CD4-positive, alpha-beta memory T cell (primary cell): ENCODE results near the gene RIT1. TPM values are rescaled to one million over a fixed set of nuclear protein-coding genes. Genes with fewer than 3 reads are reported as not detected.

Experiments
- CTCF ChIA-PET: fragments of 350-600 bp; sonication (Branson Sonifier 250); formaldehyde crosslinking; loops from one replicate; lab custom pipeline; 2021; ENCODE audit warnings: inconsistent platforms; ENCODE audit not compliant: partially characterized antibody; lab: Charles Lee
- POLR2A ChIA-PET: fragments of 350-600 bp; sonication (Branson Sonifier 250); formaldehyde crosslinking; loops from one replicate; lab custom pipeline; 2021; ENCODE audit not compliant: partially characterized antibody; lab: Charles Lee
- DNase-seq, 5 donors: peaks; one replicate each; pipeline versions ENCODE4 v3.0.0 to v3.0.0-alpha.2; 2020 to 2022; ENCODE audit warnings: mixed read lengths in 1 of 5
- H3K27ac ChIP-seq: one replicate; pipeline ENCODE4 v1.7.0; 2013; ENCODE audit warnings: low read depth, low read length
- H3K27me3 ChIP-seq: 2 replicates; pipeline ENCODE4 v1.7.0; 2013; ENCODE audit warnings: mild to moderate bottlenecking, low read length, moderate library complexity; ENCODE audit not compliant: insufficient read depth
- H3K36me3 ChIP-seq: 2 replicates; pipeline ENCODE4 v1.7.0; 2013; ENCODE audit warnings: mild to moderate bottlenecking, low read length, moderate library complexity; ENCODE audit not compliant: insufficient read depth
- H3K4me1 ChIP-seq: 2 replicates; pipeline ENCODE4 v1.7.0; 2013; ENCODE audit warnings: mild to moderate bottlenecking, low read length, moderate library complexity; ENCODE audit not compliant: insufficient read depth
- H3K4me3 ChIP-seq, 2 donors: one replicate each; pipeline ENCODE4 v1.7.0; 2013; ENCODE audit warnings: low read length in 2 of 2, mild to moderate bottlenecking in 1 of 2
- H3K9me3 ChIP-seq, 2 donors: one replicate each; pipeline ENCODE4 v1.7.0; 2013; ENCODE audit warnings: low read length in 2 of 2, control low read depth in 1 of 2; ENCODE audit not compliant: control insufficient read depth in 1 of 2
- H3K27ac Mint-ChIP-seq, 7 donors: one replicate each; pipeline ENCODE4 v1.8.0; 2020 to 2021; ENCODE audit warnings: mixed read lengths in 7 of 7, mild to moderate bottlenecking in 6 of 7, inconsistent platforms in 3 of 7, moderate library complexity in 3 of 7
- H3K27me3 Mint-ChIP-seq, 2 donors: one replicate each; pipeline ENCODE4 v1.8.0; 2020 to 2021; ENCODE audit warnings: mixed read lengths in 2 of 2
- H3K36me3 Mint-ChIP-seq, 2 donors: one replicate each; pipeline ENCODE4 v1.8.0; 2020 to 2021; ENCODE audit warnings: mixed read lengths in 2 of 2, inconsistent platforms in 1 of 2, mild to moderate bottlenecking in 1 of 2
- H3K4me1 Mint-ChIP-seq, 4 donors: one replicate each; pipeline ENCODE4 v1.8.0; 2020 to 2021; ENCODE audit warnings: mixed read lengths in 4 of 4, mild to moderate bottlenecking in 1 of 4
- H3K4me3 Mint-ChIP-seq, 8 donors: one replicate each; pipeline ENCODE4 v1.8.0; 2020 to 2021; ENCODE audit warnings: mixed read lengths in 8 of 8, mild to moderate bottlenecking in 7 of 8, moderate library complexity in 6 of 8, inconsistent platforms in 3 of 8
- H3K9me3 Mint-ChIP-seq, 8 donors: one replicate each; pipeline ENCODE4 v1.8.0; 2020 to 2021; ENCODE audit warnings: mixed read lengths in 8 of 8, mild to moderate bottlenecking in 5 of 8, inconsistent platforms in 3 of 8, moderate library complexity in 1 of 8
- intact Hi-C: fragments of 100-400 bp; cut with micrococcal nuclease; formaldehyde crosslinking; loops from one replicate; pipeline ENCODE4 v1.15.1; 2023
- polyA plus RNA-seq, 2 donors: library from polyadenylated mRNA; unstranded; fragments of 300-500 nt; fragmentation: Illumina TruSeq; gene quantifications; one replicate each; pipeline ENCODE4 v1.2.3, GENCODE V29; 2021
- total RNA-seq, 2 experiments: library from RNA; stranded (reverse); gene quantifications; one replicate each; pipeline ENCODE4 v1.2.3, GENCODE V29; 2021

Gene RIT1, protein sequence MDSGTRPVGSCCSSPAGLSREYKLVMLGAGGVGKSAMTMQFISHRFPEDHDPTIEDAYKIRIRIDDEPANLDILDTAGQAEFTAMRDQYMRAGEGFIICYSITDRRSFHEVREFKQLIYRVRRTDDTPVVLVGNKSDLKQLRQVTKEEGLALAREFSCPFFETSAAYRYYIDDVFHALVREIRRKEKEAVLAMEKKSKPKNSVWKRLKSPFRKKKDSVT
- 10 to 100 TPM; 45.0 to 48.0 TPM for total RNA-seq
- polyA plus RNA-seq = 10 to 100 TPM; 14.1 to 20.4 TPM

GRCh38 chr1:155911156-155912055, at the start of gene RIT1:
Gene RIT1 (minus strand): TSS chr1:155911349. CDS start chr1:155910761, 588 bp downstream.
- H3K4me1 ChIP-seq = peaks cover 21% of the 10 kb centered on the region
- peak within 1 kb of the TSS; percentile 85 to 86 for H3K4me3 ChIP-seq
- Mint-ChIP-seq H3K36me3 (peaks cover 18 to 69% of the 10 kb centered on the region in 2 donors), H3K4me1 (peaks cover 16 to 28% (median 21%) of the 10 kb centered on the region in 4 donors), H3K9me3 (no peaks in the 10 kb centered on the region), H3K27ac (peak within 1 kb of the TSS; percentile 86 to 99 (median 98)), H3K4me3 (peak within 1 kb of the TSS; percentile 92 to 99 (median 98)), H3K27me3 (no peaks in the 10 kb centered on the region)
- H3K27ac ChIP-seq = peak within 1 kb of the TSS; percentile 79
- no peaks in the 10 kb centered on the region for H3K27me3 ChIP-seq
- no peaks in the 10 kb centered on the region for H3K9me3 ChIP-seq
- CTCF ChIA-PET = no interaction called here
- peaks cover 30% of the 10 kb centered on the region for H3K36me3 ChIP-seq
- DNase-seq = peak; percentile 78 to 87 (median 80)
- intact Hi-C loops = loop anchor here (1.0 to 2.0 kb wide), 4 partner anchors 23 to 143 kb away; partner anchors contain the start of genes ARHGEF2, KHDC4, LAMTOR2 and SYT11
- POLR2A ChIA-PET = interaction anchor here (0.7 to 1.2 kb wide), 2 partner anchors 19 to 67 kb away, joined by 3 to 4 read pairs; partner anchors contain the start of gene ARHGEF2

- H3K36me3 ChIP-seq = peaks cover 67% of the 10 kb centered on the region
- H3K27ac Mint-ChIP-seq = peak overlapping the region in 6 of 7 donors; percentile 39 to 85 (median 69)
- peaks cover 11% of the 10 kb centered on the region for H3K4me1 ChIP-seq
- POLR2A ChIA-PET = interaction anchor here (1.6 to 12.2 kb wide), 2 partner anchors 15 to 18 kb away, joined by 7 to 199 read pairs; partner anchors contain the start of gene ARHGEF2
- H3K4me1 Mint-ChIP-seq = peaks cover 4 to 22% (median 9%) of the 10 kb centered on the region in 4 donors
- H3K9me3 Mint-ChIP-seq = no peaks in the 10 kb centered on the region
- no peak overlapping the region for H3K4me3 ChIP-seq
- no peaks in the 10 kb centered on the region for H3K27me3 ChIP-seq
- CTCF ChIA-PET = interaction anchor here (1.2 to 2.5 kb wide), 3 partner anchors 17 to 29 kb away, joined by 3 to 13 read pairs (median 3); no protein-coding TSS in a partner anchor
- no peaks in the 10 kb centered on the region for H3K27me3 Mint-ChIP-seq
- peaks cover 49 to 67% of the 10 kb centered on the region in 2 donors for H3K36me3 Mint-ChIP-seq
- H3K4me3 Mint-ChIP-seq = no peak overlapping the region
- intact Hi-C loops = no loop called here
- DNase-seq = no peak
- peak overlapping the region; percentile 27 for H3K27ac ChIP-seq
- H3K9me3 ChIP-seq = no peaks in the 10 kb centered on the region
These were observed 49.1 kb upstream of the RIT1 start for GRCh38 chr1:155960081-155960745.

DNA sequence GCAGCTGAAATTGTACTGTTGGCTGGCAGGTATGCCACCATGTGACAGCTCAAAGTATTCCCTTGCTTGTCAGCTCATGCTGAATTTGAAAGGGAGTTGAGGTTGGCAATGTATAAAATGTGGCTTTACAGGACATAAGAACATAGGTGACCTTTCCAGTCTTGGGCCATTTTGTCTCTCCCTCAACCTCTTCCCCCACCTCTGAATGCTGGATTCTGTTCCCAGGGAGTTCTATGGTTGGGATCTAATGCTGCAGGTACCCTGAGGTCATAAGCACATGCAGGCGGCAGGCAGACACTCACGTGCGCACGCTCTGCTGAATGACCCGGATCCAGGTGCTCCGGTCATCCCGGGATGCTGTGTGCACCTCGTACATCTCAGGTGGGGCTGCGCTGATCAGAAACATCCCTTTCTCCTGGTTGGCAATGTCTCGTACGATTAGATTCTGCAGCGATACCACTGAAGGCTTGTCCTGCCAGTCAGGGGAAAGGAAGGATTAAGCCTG, 46.3 kb upstream of the RIT1 start:
- no peaks in the 10 kb centered on the region for H3K9me3 Mint-ChIP-seq
- no peak for DNase-seq

GRCh38 chr1:155954645-155955044, 43.5 kb upstream of the RIT1 start:
- ChIA-PET POLR2A (interaction anchor here (0.7 to 1.5 kb wide), 3 partner anchors 13 to 24 kb away, joined by 3 to 9 read pairs (median 4); partner anchors contain the start of gene ARHGEF2), CTCF (interaction anchor here (1.6 kb wide), 1 partner anchor 35 kb away, joined by 5 read pairs; no protein-coding TSS in a partner anchor)
- H3K27ac Mint-ChIP-seq = peak overlapping the region in 2 of 7 donors; percentile 4 to 18

More for the DNA sequence above, 46.3 kb upstream of the RIT1 start:
- Mint-ChIP-seq H3K4me1 (peaks cover 4 to 12% (median 8%) of the 10 kb centered on the region in 4 donors), H3K27ac (peak overlapping the region in 3 of 7 donors; percentile 1 to 72 (median 29)), H3K36me3 (peaks cover 51 to 71% of the 10 kb centered on the region in 2 donors), H3K27me3 (no peaks in the 10 kb centered on the region), H3K4me3 (no peak overlapping the region)
- no peaks in the 10 kb centered on the region for H3K9me3 ChIP-seq
- H3K4me3 ChIP-seq = no peak overlapping the region
- H3K27ac ChIP-seq = no peak overlapping the region
- H3K27me3 ChIP-seq = no peaks in the 10 kb centered on the region
- CTCF ChIA-PET = interaction anchor here (1.4 to 1.8 kb wide), 3 partner anchors 10 to 32 kb away, joined by 3 to 6 read pairs (median 3); no protein-coding TSS in a partner anchor
- peaks cover 5% of the 10 kb centered on the region for H3K4me1 ChIP-seq
- intact Hi-C loops = no loop called here
- peaks cover 73% of the 10 kb centered on the region for H3K36me3 ChIP-seq
- POLR2A ChIA-PET = interaction anchor here (1.3 to 2.4 kb wide), 4 partner anchors 8 to 23 kb away, joined by 3 to 12 read pairs (median 6); no protein-coding TSS in a partner anchor

GRCh38 chr1:155952505-155952890, 41.3 kb upstream of the RIT1 start:
- Histone ChIP-seq H3K4me1 (peaks cover 1% of the 10 kb centered on the region), H3K9me3 (no peaks in the 10 kb centered on the region), H3K4me3 (no peak overlapping the region), H3K27me3 (no peaks in the 10 kb centered on the region), H3K27ac (no peak overlapping the region), H3K36me3 (peaks cover 60% of the 10 kb centered on the region)
- Mint-ChIP-seq H3K4me1 (peaks cover 0 to 1% (median 0%) of the 10 kb centered on the region in 4 donors), H3K27ac (peak overlapping the region in 1 of 7 donors; percentile 66), H3K36me3 (peaks cover 40 to 60% of the 10 kb centered on the region in 2 donors), H3K27me3 (no peaks in the 10 kb centered on the region), H3K4me3 (no peak overlapping the region), H3K9me3 (no peaks in the 10 kb centered on the region)
- no peak for DNase-seq
- intact Hi-C loops = no loop called here
- ChIA-PET CTCF (no interaction called here), POLR2A (interaction anchor here (0.9 kb wide), 1 partner anchor 10 kb away, joined by 3 read pairs; no protein-coding TSS in a partner anchor)

More at GRCh38 chr1:155954645-155955044, 43.5 kb upstream of the RIT1 start:
- no peaks in the 10 kb centered on the region for H3K27me3 Mint-ChIP-seq
- Histone ChIP-seq H3K27me3 (no peaks in the 10 kb centered on the region), H3K4me3 (no peak overlapping the region), H3K4me1 (no peaks in the 10 kb centered on the region), H3K27ac (no peak overlapping the region), H3K36me3 (peaks cover 74% of the 10 kb centered on the region), H3K9me3 (no peaks in the 10 kb centered on the region)
- peaks cover 0 to 1% (median 0%) of the 10 kb centered on the region in 4 donors for H3K4me1 Mint-ChIP-seq
- intact Hi-C loops = no loop called here
- H3K4me3 Mint-ChIP-seq = no peak overlapping the region
- peaks cover 48 to 64% of the 10 kb centered on the region in 2 donors for H3K36me3 Mint-ChIP-seq
- no peaks in the 10 kb centered on the region for H3K9me3 Mint-ChIP-seq
- no peak for DNase-seq

GRCh38 chr1:155951753-155952504, 40.8 kb upstream of the RIT1 start:
- ChIA-PET CTCF (interaction anchor here (0.9 to 1.4 kb wide), 2 partner anchors 16 to 38 kb away, joined by 3 to 4 read pairs; no protein-coding TSS in a partner anchor), POLR2A (interaction anchor here (0.6 to 2.2 kb wide), 3 partner anchors 16 to 386 kb away, joined by 3 to 8 read pairs (median 4); no protein-coding TSS in a partner anchor)
- H3K36me3 ChIP-seq = peaks cover 60% of the 10 kb centered on the region
- Mint-ChIP-seq H3K27ac (peak overlapping the region in 5 of 7 donors; percentile 31 to 66 (median 35)), H3K36me3 (peaks cover 39 to 57% of the 10 kb centered on the region in 2 donors), H3K4me3 (no peak overlapping the region), H3K9me3 (no peaks in the 10 kb centered on the region), H3K27me3 (no peaks in the 10 kb centered on the region), H3K4me1 (peaks cover 2 to 5% (median 4%) of the 10 kb centered on the region in 4 donors)
- DNase-seq = no peak
- no peaks in the 10 kb centered on the region for H3K27me3 ChIP-seq
- H3K4me1 ChIP-seq = peaks cover 7% of the 10 kb centered on the region
- intact Hi-C loops = no loop called here
- H3K9me3 ChIP-seq = no peaks in the 10 kb centered on the region
- no peak overlapping the region for H3K4me3 ChIP-seq
- H3K27ac ChIP-seq = no peak overlapping the region
